ENCODE measurements around the gene GYG2. TPM values are rescaled to one million over a fixed set of nuclear protein-coding genes. Genes with fewer than 3 reads are reported as not detected.

Gene GYG2
- total RNA-seq, 4 donors from 2014 or later, result 4.6 to 18.1 (median 8.6) TPM

GRCh38 chrX:2901367-2902036 is 72.8 kb downstream of the GYG2 start:
- intact Hi-C loops (cut with DNase I), result no loop called here
- TF ChIP-seq POLR2A (IDR thresholded peaks at IDR 0.05; ENCODE audit: low read depth) (no peak), POLR2AphosphoS5 (IDR thresholded peaks at IDR 0.05) (no peak), EP300 (IDR thresholded peaks at IDR 0.05) (no peak), CTCF (IDR thresholded peaks at IDR 0.05) (no peak)
- H3K9me3 ChIP-seq, result peaks cover 0 to 29% (median 0%) of the 10 kb centered on the region in 4 donors
- H3K27me3 ChIP-seq, result no peaks in the 10 kb centered on the region
- H3K36me3 ChIP-seq, result peaks cover 0 to 7% (median 0%) of the 10 kb centered on the region in 4 donors
- 91% methylated on average over 9 of the region's 9 CpGs for WGBS
- H3K4me1 ChIP-seq, result no peaks in the 10 kb centered on the region
- H3K4me3 ChIP-seq, result no peak overlapping the region
- H3K27ac ChIP-seq (replicated peaks in 1 of 4), result no peak overlapping the region
- DNase-seq (ENCODE audit: extremely low spot score), result no peak

- 92% methylated on average over 1 of the region's 1 CpG for WGBS
- peaks cover 0 to 29% (median 0%) of the 10 kb centered on the region in 4 donors for H3K9me3 ChIP-seq
Observed at GRCh38 chrX:2902841-2903240, 74.1 kb downstream of the GYG2 start.

GRCh38 chrX:2903366-2903765 is 74.6 kb downstream of the GYG2 start:
- H3K36me3 ChIP-seq, result peaks cover 0 to 15% (median 8%) of the 10 kb centered on the region in 4 donors
- no peak for DNase-seq (ENCODE audit: extremely low spot score)
- intact Hi-C loops (cut with DNase I), result no loop called here
- 93% methylated on average over 2 of the region's 2 CpGs for WGBS
- no peak overlapping the region for H3K27ac ChIP-seq (replicated peaks in 1 of 4)
- H3K9me3 ChIP-seq, result peaks cover 0 to 29% (median 0%) of the 10 kb centered on the region in 4 donors
- no peak overlapping the region for H3K4me3 ChIP-seq
- no peaks in the 10 kb centered on the region for H3K27me3 ChIP-seq
- TF ChIP-seq CTCF (IDR thresholded peaks at IDR 0.05) (no peak), POLR2AphosphoS5 (IDR thresholded peaks at IDR 0.05) (no peak), POLR2A (IDR thresholded peaks at IDR 0.05; ENCODE audit: low read depth) (no peak), EP300 (IDR thresholded peaks at IDR 0.05) (no peak)
- no peaks in the 10 kb centered on the region for H3K4me1 ChIP-seq

More at GRCh38 chrX:2902841-2903240, 74.1 kb downstream of the GYG2 start:
- H3K4me3 ChIP-seq, result no peak overlapping the region
- no peak overlapping the region for H3K27ac ChIP-seq (replicated peaks in 1 of 4)
- H3K27me3 ChIP-seq, result no peaks in the 10 kb centered on the region
- TF ChIP-seq CTCF (IDR thresholded peaks at IDR 0.05), result no peak
- TF ChIP-seq EP300 (IDR thresholded peaks at IDR 0.05), result no peak
- no peak for TF ChIP-seq POLR2AphosphoS5 (IDR thresholded peaks at IDR 0.05)
- no peak for TF ChIP-seq POLR2A (IDR thresholded peaks at IDR 0.05; ENCODE audit: low read depth)
- peaks cover 0 to 13% (median 8%) of the 10 kb centered on the region in 4 donors for H3K36me3 ChIP-seq
- no peak for DNase-seq (ENCODE audit: extremely low spot score)
- no peaks in the 10 kb centered on the region for H3K4me1 ChIP-seq
- intact Hi-C loops (cut with DNase I), result no loop called here

- TF ChIP-seq POLR2A (IDR thresholded peaks at IDR 0.05; ENCODE audit: low read depth) (no peak), POLR2AphosphoS5 (IDR thresholded peaks at IDR 0.05) (no peak), EP300 (IDR thresholded peaks at IDR 0.05) (no peak), CTCF (IDR thresholded peaks at IDR 0.05) (no peak)
- Histone ChIP-seq H3K27ac (replicated peaks in 1 of 4) (no peak overlapping the region), H3K27me3 (no peaks in the 10 kb centered on the region), H3K4me3 (no peak overlapping the region), H3K4me1 (no peaks in the 10 kb centered on the region), H3K9me3 (peaks cover 0 to 25% (median 0%) of the 10 kb centered on the region in 4 donors), H3K36me3 (peaks cover 0 to 22% (median 9%) of the 10 kb centered on the region in 4 donors)
- intact Hi-C loops (cut with DNase I), result no loop called here
- DNase-seq (ENCODE audit: extremely low spot score), result no peak
- WGBS, result 88% methylated on average over 27 of the region's 27 CpGs
Observed at GRCh38 chrX:2907295-2907694, 78.6 kb downstream of the GYG2 start.

Measured in esophagus muscularis mucosa (tissue), 4 donors.